ENCODE data around the gene PTP4A2. TPM values are rescaled to one million over a fixed set of nuclear protein-coding genes. Genes with fewer than 3 reads are reported as not detected.
A peak's percentile ranks its signal among the peaks of the same experiment; 100 is the strongest.

The PTP4A2 gene
- total and polyA plus RNA-seq, 10 of the 15 experiments (the other 5 are each of a cell fraction or from before 2014, with no cell fraction given): 180 to 909 (median 375) TPM

GRCh38 chr1:31980835-31981455, 42.8 kb upstream of the PTP4A2 start:
- CTCF ChIA-PET: interaction anchor here (1.0 to 2.3 kb wide), 5 partner anchors 8 to 130 kb away, joined by 3 to 15 read pairs (median 5); no protein-coding TSS in a partner anchor
- RAD21 ChIA-PET (ENCODE audit: unreplicated experiment): interaction anchor here (1.1 kb wide), 1 partner anchor 35 kb away, joined by 5 read pairs; no protein-coding TSS in a partner anchor
- H3K4me3 ChIP-seq: no peak overlapping the region
- intact Hi-C loops (cut with micrococcal nuclease; ENCODE audit: unreplicated experiment): loop anchor here (5.0 kb wide), 2 partner anchors 36 to 319 kb away; no protein-coding TSS in a partner anchor
- H3K27ac ChIP-seq (ENCODE audit: control insufficient read depth, insufficient read depth): peak overlapping the region; percentile 36
- no peaks in the 10 kb centered on the region for H3K79me2 ChIP-seq (ENCODE audit: control insufficient read depth, insufficient read depth, low read length)
- H3K9me3 ChIP-seq (replicated peaks; ENCODE audit: control insufficient read depth, insufficient read depth, low read length): no peaks in the 10 kb centered on the region
- H2AFZ ChIP-seq (ENCODE audit: control insufficient read depth, low read depth, low read length): peak overlapping the region; percentile 67
- no peak overlapping the region for H3K9ac ChIP-seq (ENCODE audit: control insufficient read depth, insufficient read depth, low read length)
- SMC1A ChIA-PET (ENCODE audit: uncharacterized antibody, unreplicated experiment): interaction anchor here (0.6 to 7.5 kb wide), 10 partner anchors 8 to 64 kb away, joined by 3 to 45 read pairs (median 4); no protein-coding TSS in a partner anchor
- POLR2A ChIA-PET: interaction anchor here (0.5 to 1.4 kb wide), 8 partner anchors 8 to 1044 kb away, joined by 3 to 7 read pairs (median 5); partner anchors contain the start of gene KPNA6
- peak; percentile 60 for DNase-seq (ENCODE audit: low read depth, low spot score)
- peak overlapping the region; percentile 69 for H3K4me2 ChIP-seq (ENCODE audit: control insufficient read depth, insufficient read depth)
- peak; percentile 7 for FAIRE-seq
- no TSS peak for BruUV-seq (replicated peaks)
- peak; percentile 85 for ATAC-seq
- peaks cover 31% of the 10 kb centered on the region for H3K4me1 ChIP-seq (ENCODE audit: control insufficient read depth, insufficient read depth, low read length)
- H3K27me3 ChIP-seq (replicated peaks in 1 of 2; ENCODE audit: control insufficient read depth in 2 of 2, insufficient read depth in 2 of 2, low read length in 1 of 2): no peaks in the 10 kb centered on the region
- no peaks in the 10 kb centered on the region for H4K20me1 ChIP-seq (ENCODE audit: control insufficient read depth, insufficient read depth)
- H3K36me3 ChIP-seq (ENCODE audit: control insufficient read depth in 2 of 2, insufficient read depth in 2 of 2, low read length in 1 of 2): no peaks in the 10 kb centered on the region
- in situ Hi-C loops (cut with MboI): no loop called here
- 8% methylated on average over 10 of the region's 10 CpGs for WGBS (ENCODE audit: insufficient coverage, insufficient replicate concordance, low lambda C conversion rate, missing lambda C conversion rate)
- peak; percentile 93 for TF ChIP-seq SPI1 (IDR thresholded peaks at IDR 0.05; ENCODE audit: borderline replicate concordance, insufficient read depth, low read depth, low read length)
- TF ChIP-seq GATAD2B (conservative IDR thresholded peaks at IDR 0.05; ENCODE audit: low read depth): peak; percentile 55; the same call in 1 of the 2 replicates
- 0 out of 2 replicates have a peak, but pooled peaks have one; percentile 48 for TF ChIP-seq MTA3 (IDR thresholded peaks at IDR 0.05; ENCODE audit: borderline replicate concordance, low read length)
- peak; percentile 79 for TF ChIP-seq IKZF1 (conservative IDR thresholded peaks at IDR 0.05)
- TF ChIP-seq CBX5 (IDR thresholded peaks at IDR 0.05; ENCODE audit: low read depth): no peak
- TF ChIP-seq NR2F1 (conservative IDR thresholded peaks at IDR 0.05): no peak; the same call in 1 of the 2 replicates
- 0 out of 2 replicates have a peak, but pooled peaks have one; percentile 29 for TF ChIP-seq FOXM1 (IDR thresholded peaks at IDR 0.05; ENCODE audit: low read depth, low read length)
- TF ChIP-seq EP300 (IDR thresholded peaks at IDR 0.05; ENCODE audit: borderline replicate concordance in 1 of 2, control insufficient read depth in 1 of 2, low read depth in 2 of 2, low read length in 2 of 2): peak in 1 of 2 experiments; percentile 65; a peak in 2 of 4 replicates
- TF ChIP-seq PRDM15 (CRISPR knock-in tag; IDR thresholded peaks at IDR 0.05): no peak
- peak; percentile 83 for TF ChIP-seq DPF2 (IDR thresholded peaks at IDR 0.05)
- no peak for TF ChIP-seq ZBTB40 (IDR thresholded peaks at IDR 0.05; ENCODE audit: borderline replicate concordance)

Measured in GM12878 (cell line).